Peyer's patch (tissue), 4 donors: ENCODE data around the gene ERVK3-1.

Experiments
- POLR2A ChIP-seq, 2 donors: fragments of 450-650 bp; IDR thresholded peaks; one replicate each; pipeline ENCODE4 v1.5.1; 2017; ENCODE audit warnings: antibody characterized with exemption in 2 of 2, mild to moderate bottlenecking in 2 of 2, moderate library complexity in 2 of 2
- TF ChIP-seq, protein P1 (sequence below), 6 experiments: fragments of 450-650 bp in 4 of 6; fragments of 200-600 bp in 2 of 6; sonication (generic) in 1 of 6; IDR thresholded peaks; one replicate each; pipeline ENCODE4 v1.5.1; 2017 to 2019; ENCODE audit warnings: antibody characterized with exemption in 6 of 6, mild to moderate bottlenecking in 3 of 6, moderate library complexity in 1 of 6

DNA sequence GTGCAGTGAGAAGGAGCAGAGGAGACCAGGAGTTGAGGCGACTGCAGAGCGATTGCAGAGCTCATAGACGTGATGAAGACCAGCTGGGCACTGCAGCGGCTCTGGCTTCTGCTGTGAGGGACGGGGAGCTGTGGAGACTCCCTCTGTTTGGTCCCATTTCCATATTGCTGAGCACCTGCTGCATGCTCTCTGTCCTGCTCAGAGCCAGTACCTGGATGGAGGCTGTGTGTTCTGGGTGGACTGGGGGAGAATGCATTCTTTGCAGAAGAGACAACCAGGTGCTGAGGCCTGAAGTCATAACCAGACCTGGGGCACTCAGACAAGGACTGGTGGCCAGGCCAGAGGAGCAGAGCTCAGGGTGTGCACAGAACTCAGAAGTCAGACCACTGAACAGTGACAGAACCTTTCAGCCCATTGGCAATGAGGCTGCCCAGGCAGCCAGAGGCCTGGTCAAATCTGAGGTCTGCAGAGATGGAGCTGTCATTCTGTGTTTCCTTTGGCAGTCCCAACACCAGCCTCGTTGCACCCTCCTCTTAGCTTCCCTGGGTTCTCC is 49.4 kb downstream of the ERVK3-1 start:
- TF ChIP-seq, protein P1, sequence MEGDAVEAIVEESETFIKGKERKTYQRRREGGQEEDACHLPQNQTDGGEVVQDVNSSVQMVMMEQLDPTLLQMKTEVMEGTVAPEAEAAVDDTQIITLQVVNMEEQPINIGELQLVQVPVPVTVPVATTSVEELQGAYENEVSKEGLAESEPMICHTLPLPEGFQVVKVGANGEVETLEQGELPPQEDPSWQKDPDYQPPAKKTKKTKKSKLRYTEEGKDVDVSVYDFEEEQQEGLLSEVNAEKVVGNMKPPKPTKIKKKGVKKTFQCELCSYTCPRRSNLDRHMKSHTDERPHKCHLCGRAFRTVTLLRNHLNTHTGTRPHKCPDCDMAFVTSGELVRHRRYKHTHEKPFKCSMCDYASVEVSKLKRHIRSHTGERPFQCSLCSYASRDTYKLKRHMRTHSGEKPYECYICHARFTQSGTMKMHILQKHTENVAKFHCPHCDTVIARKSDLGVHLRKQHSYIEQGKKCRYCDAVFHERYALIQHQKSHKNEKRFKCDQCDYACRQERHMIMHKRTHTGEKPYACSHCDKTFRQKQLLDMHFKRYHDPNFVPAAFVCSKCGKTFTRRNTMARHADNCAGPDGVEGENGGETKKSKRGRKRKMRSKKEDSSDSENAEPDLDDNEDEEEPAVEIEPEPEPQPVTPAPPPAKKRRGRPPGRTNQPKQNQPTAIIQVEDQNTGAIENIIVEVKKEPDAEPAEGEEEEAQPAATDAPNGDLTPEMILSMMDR (IDR thresholded peaks at IDR 0.05): no peak
- TF ChIP-seq POLR2A (IDR thresholded peaks at IDR 0.05): no peak
